Measurements from ENCODE around the gene NAA38.

The NAA38 gene

DNA sequence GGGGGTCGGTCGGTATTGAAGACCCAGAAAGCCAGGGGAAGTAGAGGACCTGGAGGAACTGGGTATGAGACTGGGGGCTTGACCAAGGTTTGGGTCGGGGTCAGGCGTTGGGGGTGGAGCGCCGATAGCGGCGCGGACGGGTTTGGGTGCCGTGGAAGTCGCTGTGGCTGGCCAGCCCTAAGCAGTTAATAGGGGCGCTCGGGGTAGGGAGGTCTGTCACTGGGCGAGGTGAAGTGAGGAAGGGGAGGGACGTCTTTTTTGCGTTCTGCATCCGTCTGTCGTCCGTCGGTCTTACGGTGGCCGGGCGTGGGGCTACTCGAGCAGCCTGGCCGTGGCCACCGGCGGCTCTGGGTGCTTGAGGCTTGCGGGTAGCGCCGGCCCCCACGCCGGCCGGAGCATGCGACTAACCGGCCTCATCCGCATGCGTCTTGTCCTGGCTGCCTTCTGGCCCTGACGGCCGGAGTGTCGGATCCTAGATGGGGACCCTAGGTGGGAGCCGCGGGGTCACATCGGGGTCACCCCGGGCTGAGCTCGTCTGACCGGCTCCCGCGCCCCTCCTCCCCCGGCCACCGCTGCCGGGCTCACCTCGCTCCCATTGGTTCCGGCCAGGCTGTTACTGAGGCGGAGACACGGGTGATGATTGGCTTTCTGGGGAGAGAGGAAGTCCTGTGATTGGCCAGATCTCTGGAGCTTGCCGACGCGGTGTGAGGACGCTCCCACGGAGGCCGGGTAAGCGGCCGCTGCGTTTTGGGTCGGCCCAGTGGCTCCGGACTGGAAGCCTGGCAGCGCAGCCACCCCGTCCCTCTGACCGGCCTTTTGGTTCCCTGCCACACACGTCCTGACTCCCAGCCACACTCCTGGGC is 12.8 kb downstream of the NAA38 start:
- H3K4me3 ChIP-seq (ENCODE audit: low read length), result peak overlapping the region; percentile 82
- DNase-seq (ENCODE audit: low read depth, low spot score), result peak; percentile 63

DNA sequence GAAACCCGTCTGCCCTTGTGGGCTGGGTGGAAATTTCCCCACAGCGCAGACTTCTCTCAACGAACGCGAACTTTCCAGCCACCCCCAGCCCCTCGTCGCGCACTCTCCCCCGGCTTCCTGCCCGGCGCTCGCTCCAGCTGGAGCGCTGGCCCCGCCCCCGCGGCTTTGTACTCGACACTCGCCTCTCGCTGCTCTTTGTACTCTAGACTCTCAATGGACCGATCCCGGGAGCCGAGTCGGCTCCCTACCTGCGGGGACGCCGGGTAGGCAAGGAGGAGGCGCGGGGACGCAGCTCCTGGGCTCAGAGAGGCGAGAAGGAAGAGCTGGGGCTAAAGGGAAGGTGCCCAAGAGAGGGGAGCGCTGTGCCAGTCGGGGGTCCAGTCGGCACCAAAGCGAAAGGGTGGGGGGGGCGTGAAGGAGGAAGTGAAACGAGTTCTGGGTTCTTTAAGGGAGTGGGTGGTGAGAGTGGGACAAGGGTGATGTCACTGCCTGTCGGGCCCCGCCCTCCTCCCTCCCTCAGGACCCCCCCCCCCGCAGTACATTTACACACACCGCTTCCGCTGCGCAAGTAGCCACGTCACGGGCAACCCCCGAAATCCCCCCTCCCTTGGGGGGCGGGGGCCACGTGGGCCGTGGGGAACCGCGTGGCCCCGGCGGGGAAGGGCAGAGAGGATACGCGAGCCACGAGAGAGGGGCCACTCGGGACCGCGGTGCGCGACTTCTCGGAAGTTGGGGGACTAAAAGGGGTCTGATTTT is 13.6 kb downstream of the NAA38 start:
- peak overlapping the region; percentile 82 for H3K4me3 ChIP-seq (ENCODE audit: low read length)
- peak; percentile 71 for DNase-seq (ENCODE audit: low read depth, low spot score)

DNA sequence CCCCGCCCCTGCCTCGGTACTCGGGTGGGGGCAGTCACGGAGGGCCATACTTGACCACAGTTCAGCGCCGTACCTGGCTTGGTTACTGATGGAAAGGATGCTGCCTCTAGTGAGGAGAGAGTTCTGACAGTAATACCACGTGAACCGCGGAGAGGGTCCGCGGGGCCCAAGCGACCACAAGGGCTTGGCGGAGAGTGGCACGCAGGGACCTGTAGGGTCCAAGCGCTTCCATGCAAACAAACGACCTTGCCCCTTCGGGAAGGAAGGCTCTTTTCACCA is 14.2 kb downstream of the NAA38 start:
- DNase-seq (ENCODE audit: low read depth, low spot score), result no peak

DNA sequence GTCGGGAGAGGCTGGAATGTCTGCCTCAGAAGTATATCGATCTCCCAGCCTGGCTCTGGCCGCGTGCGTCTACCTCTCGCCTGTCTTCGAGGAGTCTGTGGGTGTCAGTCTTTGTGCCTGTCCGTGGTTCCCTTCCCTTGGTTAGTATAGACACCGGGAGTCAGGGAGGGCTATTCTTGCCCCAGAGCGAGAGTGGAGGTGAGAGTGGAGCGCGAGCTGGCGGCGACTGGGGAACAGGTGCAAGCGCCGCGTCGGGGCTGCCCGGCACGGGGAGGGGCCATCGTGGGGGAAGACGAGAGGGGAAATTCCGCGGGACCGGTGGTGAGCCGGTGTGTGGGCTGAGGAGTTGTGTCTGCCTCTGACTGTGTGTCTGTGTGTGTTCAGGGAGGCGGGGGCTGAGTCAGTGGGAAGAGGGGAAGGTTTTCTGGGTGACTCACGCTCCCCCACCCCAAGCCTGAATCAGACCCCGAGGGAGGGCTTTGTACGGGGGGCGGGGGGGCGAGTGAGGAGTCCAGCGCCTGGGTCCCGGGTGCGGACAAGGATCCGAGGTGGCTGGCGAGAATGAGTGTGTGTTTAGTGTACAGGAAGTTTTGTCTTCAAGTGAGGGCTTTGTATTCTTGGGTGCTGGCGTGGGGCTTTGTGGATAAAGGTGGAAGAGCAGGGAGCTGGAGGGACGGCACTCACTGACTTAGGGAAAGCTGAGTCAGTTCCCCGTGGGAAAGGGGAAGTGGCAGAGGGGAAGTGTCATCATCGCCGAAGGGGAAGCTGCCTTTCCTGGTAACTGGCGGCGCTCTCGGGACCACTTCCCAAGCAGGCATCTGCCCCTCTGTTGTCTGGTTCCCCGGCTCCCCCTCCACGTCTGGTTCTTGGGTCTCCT is 14.7 kb downstream of the NAA38 start:
- DNase-seq (ENCODE audit: low read depth, low spot score), result peak; percentile 40
- peak overlapping the region; percentile 82 for H3K4me3 ChIP-seq (ENCODE audit: low read length)

More for the DNA sequence above, 14.2 kb downstream of the NAA38 start:
- peak overlapping the region; percentile 82 for H3K4me3 ChIP-seq (ENCODE audit: low read length)

DNA sequence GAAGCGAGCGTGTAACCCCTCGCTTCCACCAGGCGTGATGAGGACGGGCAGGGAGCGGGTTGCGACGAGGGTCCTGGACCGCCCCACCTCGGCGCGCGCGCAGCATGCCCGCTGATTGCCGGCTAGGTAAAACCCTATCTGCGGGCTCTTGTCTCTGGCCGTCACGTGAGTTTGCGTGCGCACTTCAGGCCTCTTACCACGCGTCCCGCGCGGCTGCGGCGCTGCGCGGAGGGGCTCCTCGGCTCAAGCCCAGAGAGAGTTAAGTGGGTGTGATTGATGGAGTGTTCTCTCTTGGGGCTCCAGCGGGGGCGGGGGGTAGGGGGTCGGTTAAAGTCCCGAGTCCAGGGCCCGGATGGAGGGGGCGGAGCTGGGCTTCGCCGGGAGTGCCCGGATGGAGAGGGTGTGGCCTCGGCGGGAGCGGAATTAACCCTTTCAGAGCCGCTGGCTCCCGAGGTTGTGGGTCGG is 15.4 kb downstream of the NAA38 start:
- peak; percentile 78 for DNase-seq (ENCODE audit: low read depth, low spot score)
- peak overlapping the region; percentile 82 for H3K4me3 ChIP-seq (ENCODE audit: low read length)

DNA sequence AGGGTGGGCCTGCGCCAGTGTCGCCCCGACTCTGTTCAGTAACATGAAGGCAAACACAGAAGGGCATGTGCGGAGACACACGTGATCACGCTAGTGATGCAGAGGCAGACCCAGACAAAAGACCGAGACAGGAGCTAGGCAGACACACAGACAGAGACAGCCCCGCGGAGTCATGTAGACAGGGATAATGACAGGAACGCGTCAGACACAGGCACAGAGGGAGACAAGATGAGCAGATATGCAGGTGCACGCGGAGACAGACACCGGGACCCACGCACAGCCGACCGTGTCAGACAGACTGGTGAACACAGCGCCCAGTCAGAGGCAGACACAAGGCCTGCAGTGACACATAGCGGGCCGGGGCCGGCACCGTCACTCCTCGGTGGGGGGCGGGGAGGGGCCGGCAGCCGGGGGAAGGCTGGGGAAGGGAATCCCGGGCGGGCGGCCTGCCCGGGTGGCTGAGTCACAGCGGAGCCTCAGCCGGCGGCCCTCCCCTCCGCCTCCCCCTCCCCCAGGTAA is 15.9 kb downstream of the NAA38 start:
- DNase-seq (ENCODE audit: low read depth, low spot score), result peak; percentile 68
- peak overlapping the region; percentile 82 for H3K4me3 ChIP-seq (ENCODE audit: low read length)

DNA sequence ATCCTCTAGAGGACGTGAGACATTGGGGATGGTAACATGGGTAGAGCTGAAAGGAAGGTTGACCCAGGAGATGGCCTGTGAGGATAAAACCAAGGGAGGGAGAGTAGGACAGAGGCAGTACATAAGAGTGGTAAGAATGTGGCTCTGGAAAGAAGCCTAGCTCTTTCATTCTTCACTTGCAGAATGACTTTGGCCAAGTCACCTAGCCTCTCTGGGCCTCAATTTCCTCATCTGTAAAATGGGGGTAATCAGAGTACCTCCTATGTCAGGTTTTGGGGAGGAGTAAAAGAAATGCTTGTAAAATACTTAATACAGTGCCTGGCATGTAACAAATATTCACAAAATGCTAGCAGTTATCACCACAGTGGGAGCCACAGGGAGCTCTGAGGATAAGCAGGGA is 16.5 kb downstream of the NAA38 start:
- DNase-seq (ENCODE audit: low read depth, low spot score), result no peak
- H3K4me3 ChIP-seq (ENCODE audit: low read length), result peak overlapping the region; percentile 82

DNA sequence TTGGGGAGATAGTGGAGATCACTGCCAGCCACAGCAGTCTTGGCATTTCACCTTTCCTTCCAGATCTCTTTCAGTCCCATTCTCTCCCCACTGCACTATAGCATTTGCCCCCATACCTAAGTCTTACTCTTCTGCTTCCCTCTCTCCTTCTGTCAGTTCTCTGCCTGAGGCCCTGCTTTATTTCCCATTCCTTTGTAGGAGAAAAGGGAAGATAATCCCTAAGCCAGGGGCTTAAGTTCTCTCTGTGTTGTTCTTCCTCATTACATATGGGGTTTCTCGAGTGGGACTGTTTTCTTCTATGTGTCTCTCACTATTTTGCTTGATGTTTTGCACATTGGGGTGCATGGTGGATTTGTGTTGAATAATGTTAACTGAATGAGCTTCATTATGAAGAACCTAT is 16.9 kb downstream of the NAA38 start:
- peak overlapping the region; percentile 82; the same call in 1 of the 2 replicates for H3K4me3 ChIP-seq (ENCODE audit: low read length)
- no peak for DNase-seq (ENCODE audit: low read depth, low spot score)

DNA sequence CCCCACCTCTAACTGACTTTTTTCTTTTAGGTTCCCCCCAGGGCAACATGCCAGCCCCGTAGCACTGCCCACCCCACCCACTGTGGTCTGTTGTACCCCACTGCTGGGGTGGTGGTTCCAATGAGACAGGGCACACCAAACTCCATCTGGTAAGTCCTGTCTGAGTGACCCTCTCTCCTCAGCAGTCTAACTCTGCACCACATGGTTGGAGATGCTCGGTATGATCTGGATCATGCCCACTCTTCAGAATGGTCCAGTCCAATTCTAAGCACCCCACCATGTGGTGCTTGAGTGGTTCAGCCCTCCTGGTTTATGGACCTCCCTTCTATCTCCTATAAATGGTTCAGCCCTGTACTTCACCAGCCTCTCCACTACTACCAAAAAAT is 17.5 kb downstream of the NAA38 start:
- DNase-seq (ENCODE audit: low read depth, low spot score), result peak; percentile 69
- no peak overlapping the region for H3K4me3 ChIP-seq (ENCODE audit: low read length)

DNA sequence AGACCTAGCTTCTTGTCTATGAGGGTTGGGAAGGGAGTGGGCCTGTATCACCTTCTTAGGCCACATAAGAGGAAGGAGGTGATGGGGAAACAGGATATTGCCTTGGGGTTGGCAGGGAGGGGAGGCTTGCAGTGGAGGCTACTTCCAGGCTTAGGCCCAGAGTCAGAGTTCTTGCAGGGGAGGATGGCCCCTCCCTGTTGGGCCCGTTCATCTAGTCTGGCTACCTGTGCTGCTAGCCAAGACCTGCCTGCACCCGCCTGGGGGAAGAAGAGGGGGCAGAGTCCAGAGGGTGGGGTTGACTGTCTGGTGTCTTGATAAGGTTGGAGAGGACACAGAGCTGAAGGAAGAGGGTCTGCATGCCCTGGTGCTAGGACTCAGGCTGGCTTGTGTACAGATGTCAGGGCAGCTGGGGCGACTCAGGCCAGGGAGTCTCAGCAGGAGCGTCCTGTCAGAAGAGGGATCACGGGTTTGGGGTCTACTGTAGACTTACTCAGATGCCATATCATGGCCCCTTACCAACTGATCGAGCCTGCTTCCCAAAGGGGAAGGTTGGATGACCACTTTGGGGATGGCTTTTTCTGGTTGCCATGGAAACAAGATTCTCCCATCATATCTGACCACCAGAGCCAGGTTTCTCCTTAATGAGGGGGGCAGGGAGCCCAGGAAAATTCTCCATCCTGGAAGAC is 18.0 kb downstream of the NAA38 start:
- H3K4me3 ChIP-seq (ENCODE audit: low read length), result no peak overlapping the region
- no peak for DNase-seq (ENCODE audit: low read depth, low spot score)

DNA sequence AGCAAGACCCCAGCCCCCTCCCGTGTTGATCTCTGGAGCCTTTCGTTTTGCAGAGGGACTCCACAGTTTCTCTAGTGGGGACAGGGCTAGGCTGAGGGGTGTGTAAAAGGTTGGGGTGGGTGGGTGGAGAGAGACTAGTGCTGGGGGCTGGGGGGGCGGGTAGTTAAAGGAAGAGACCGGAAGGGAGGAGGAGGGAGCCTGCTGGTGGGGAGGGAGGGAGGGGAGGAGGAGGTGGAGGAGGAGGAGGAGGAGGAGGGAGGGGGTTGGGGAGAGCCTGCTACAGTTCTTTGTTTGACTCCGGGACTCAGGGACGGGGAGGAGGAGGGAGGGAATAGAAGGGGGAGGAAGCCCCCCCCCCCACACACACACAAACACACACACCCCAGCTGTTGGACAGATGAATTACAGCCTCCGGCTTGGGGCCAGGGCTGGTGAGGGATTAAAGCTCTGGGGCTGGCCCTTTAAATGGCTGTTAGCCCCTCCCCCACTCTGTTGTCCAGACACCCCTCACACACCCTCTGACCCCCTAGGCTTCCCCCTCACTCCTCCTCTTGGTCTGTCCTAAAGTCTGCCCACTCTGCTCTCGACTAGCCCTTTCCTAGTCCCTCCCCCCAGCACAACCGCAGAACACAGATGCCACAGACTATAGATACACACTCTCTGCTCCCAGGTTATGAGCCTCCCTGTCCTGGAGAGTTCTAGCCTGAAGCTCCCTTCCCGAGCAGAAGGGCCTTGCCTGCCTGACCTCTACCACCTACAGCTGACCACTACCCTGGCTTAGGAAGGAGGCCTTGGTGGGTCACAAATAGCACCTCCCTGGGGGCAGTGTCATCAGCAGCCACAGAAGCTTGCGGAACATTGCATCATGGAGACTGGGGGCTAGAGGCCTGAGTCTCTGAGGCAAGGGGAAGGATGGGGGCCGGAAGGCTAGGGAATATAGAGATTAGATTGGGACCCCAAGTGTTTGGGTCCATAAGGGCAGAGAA is 19.0 kb downstream of the NAA38 start:
- peak overlapping the region; percentile 88 for H3K4me3 ChIP-seq (ENCODE audit: low read length)
- peak; percentile 80 for DNase-seq (ENCODE audit: low read depth, low spot score)

DNA sequence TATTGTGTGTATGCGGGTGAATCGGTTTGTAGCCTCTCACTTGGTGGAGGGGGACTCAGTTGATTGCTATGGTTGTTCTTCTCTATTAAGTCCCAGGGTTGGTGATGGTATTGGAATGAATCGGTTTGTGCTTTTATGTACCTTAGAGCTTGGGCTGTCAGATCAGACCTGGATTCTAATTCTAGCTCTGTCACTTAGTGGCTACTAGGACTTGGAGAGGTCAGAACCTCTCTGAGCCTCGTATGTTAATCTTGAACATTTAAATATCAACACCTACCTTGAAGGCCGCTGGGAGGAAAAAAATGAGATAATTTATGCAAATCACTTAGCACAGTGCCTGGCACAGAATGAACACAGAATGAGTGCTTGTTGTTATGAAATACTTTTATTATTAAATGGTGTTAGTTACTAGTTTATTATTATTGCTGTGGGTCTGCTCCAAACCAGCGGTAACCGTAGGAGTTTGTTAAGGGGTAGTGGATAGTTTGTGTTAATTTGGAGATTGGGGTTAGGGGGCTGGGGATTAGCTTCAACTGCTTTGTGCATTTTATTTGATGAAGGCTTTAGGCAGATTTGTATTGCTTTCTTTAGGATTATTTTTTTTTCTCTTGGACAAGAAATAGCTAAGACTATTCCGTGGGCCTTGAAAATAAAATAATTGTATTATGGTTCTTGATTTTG is 19.8 kb downstream of the NAA38 start:
- DNase-seq (ENCODE audit: low read depth, low spot score), result no peak
- peak overlapping the region; percentile 88 for H3K4me3 ChIP-seq (ENCODE audit: low read length)

DNA sequence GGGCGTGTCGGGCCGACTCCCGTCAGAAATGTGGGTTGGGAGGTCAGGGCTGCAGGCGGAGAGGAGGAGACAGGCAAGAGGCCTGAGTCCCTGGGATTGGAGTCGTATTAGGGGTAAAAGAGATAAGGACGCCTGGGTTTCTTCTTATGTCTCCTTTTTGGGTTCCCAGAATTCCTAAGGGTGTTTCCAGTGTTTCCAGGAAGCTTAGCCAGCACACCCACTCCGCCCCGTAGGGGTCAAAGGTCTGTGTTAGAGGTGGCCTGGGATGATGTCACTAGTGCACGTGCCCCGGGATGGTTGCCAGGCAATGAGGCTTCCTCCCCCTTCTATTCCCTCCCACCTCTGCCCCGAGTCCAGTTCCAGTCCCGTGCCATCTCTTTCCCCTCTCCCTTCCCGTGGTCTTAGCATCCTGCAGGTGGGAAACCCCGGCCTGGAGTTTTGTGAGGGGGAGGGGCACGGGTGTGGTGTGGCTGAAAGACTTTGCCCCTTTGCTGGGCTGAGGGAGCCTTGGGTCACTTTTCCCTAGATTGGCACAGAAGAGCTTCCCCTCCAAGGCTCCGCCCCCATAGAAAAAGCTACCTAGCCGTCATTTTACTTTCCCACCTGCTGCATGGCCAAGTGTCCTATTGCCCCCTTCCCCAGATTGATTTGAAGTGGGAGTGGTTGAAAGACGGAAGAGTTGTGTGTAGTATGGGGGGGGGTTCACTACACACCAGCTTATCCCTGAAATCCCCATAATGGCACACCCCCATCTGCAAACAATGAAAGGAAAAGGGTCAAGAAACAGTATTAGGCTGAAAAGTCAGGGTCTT is 20.6 kb downstream of the NAA38 start:
- peak overlapping the region; percentile 88 for H3K4me3 ChIP-seq (ENCODE audit: low read length)
- DNase-seq (ENCODE audit: low read depth, low spot score), result peak; percentile 96

DNA sequence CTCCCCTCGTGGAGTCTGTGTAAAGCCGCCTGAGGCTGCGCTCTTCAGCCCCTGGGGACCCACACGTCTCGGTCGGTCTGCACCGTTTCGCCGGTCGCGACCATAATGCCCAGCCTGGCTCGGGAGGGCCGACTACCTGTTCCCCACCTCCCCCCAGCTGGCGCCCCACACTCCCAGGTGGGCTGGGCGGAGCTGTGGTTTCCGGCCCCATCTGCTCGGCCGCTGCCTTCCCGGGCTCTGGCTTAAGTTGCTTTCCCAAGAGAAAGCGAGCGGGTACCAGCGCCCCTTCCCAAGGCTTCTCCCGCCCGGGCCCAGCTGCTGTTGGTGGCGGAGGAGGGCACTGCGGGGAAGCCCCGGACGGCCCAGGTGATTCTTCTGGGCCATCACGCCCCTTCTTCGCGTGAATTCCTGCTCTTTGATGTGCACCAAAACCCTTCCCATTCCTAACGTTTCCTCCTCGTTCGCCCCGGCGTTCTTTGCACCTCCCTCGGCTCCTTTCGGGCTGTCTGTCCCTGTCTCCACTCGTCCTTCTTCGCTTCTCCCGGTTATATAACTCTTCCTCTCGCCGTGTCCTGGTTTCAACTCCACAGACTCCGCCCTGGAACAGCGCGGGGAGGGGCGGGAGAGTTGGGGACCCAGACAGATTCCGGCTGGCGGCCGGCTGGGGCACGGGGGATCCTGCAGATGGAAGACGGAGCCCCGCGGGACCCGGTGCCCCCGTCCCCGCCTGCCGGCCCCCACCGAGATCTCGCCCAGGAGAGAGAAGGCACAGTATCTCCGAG is 21.4 kb downstream of the NAA38 start:
- no peak for DNase-seq (ENCODE audit: low read depth, low spot score)
- peak overlapping the region; percentile 88 for H3K4me3 ChIP-seq (ENCODE audit: low read length)

DNA sequence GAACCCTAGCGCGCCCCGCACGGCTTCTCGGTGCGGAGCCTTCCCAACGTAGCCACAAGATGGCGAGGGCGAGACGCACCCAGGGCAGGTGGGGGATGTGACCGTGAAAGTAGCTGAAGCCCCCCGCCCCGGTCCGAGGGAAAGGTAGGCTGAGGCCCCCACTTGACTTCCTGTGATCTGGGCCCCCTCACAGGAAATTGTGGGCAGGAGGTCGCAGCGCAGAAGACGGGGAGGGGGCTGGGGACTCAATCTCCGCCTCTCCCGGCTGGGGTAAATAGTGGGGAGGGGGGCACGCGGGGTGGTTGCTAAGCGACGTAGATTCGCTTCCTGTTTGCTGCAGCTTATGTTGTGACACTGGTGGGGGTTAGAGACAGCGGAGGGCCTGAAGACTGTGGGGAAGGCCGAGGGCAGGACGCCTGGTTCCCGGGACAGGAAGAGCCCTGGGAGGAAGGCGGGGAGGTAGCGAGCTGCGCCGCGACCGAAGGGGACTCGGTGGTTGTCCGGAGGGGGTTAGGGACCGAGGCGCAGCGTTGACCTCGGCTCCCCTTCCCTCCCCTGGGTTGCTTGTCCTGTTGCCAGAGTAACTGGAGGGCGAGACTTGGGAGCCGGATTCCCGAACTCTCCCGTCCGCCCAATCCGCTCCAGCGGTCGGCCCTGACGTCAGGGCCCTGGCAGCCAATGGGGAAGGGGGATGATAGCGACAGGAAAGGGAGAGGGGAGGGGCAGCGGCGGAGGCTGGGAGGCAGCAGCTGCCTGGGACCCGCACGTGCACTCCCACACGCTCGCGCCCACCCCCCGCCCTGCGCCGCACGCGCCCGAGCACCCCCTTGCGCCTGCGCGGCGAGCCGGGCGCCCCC is 22.2 kb downstream of the NAA38 start:
- DNase-seq (ENCODE audit: low read depth, low spot score), result peak; percentile 98
- peak overlapping the region; percentile 88 for H3K4me3 ChIP-seq (ENCODE audit: low read length)
